SK-N-SH (cell line): ENCODE measurements around the gene TMEM98.

Experiments
- CHD2 ChIP-seq: fragments of 150-350 bp; IDR thresholded peaks from 2 replicates; pipeline ENCODE4 v1.6.1; 2018; ENCODE audit warnings: low read length; ENCODE audit not compliant: partially characterized antibody
- CTCF ChIP-seq: fragments of 200-600 bp; sonication (generic); IDR thresholded peaks from 2 replicates; pipeline ENCODE4 v1.6.1; 2017; ENCODE audit warnings: antibody characterized with exemption, mild to moderate bottlenecking, moderate library complexity
- EP300 ChIP-seq, 2 experiments: IDR thresholded peaks; 2 replicates each; pipeline versions ENCODE4 v1.4.0 to v1.6.1; 2012; ENCODE audit warnings: borderline replicate concordance in 1 of 2, low read depth in 1 of 2, low read length in 1 of 2
- FOXM1 ChIP-seq: IDR thresholded peaks from 2 replicates; pipeline ENCODE4 v1.4.0; 2012; ENCODE audit warnings: low read depth, mild to moderate bottlenecking
- IRF3 ChIP-seq: fragments of 150-350 bp; IDR thresholded peaks from 2 replicates; pipeline ENCODE4 v1.6.1; 2016; ENCODE audit warnings: mild to moderate bottlenecking, low read depth, low read length
- NRF1 ChIP-seq: IDR thresholded peaks from 2 replicates; pipeline ENCODE4 v1.6.1; 2012; ENCODE audit warnings: low read depth, mild to moderate bottlenecking, low read length
- RFX5 ChIP-seq: IDR thresholded peaks from 2 replicates; pipeline ENCODE4 v1.6.1; 2012; ENCODE audit warnings: mild to moderate bottlenecking, improper control_type of control experiment, low read length
- TF ChIP-seq, protein P1 (sequence below): IDR thresholded peaks from 2 replicates; pipeline ENCODE4 v1.4.0; 2012; ENCODE audit warnings: low read depth, borderline replicate concordance
- TF ChIP-seq, protein P2 (sequence below): IDR thresholded peaks from 2 replicates; pipeline ENCODE4 v1.4.0; 2012; ENCODE audit warnings: low read depth
- TF ChIP-seq, protein P3 (sequence below): IDR thresholded peaks from 2 replicates; pipeline ENCODE4 v1.6.1; 2012; ENCODE audit warnings: mild to moderate bottlenecking, low read depth, low read length, moderate library complexity

DNA sequence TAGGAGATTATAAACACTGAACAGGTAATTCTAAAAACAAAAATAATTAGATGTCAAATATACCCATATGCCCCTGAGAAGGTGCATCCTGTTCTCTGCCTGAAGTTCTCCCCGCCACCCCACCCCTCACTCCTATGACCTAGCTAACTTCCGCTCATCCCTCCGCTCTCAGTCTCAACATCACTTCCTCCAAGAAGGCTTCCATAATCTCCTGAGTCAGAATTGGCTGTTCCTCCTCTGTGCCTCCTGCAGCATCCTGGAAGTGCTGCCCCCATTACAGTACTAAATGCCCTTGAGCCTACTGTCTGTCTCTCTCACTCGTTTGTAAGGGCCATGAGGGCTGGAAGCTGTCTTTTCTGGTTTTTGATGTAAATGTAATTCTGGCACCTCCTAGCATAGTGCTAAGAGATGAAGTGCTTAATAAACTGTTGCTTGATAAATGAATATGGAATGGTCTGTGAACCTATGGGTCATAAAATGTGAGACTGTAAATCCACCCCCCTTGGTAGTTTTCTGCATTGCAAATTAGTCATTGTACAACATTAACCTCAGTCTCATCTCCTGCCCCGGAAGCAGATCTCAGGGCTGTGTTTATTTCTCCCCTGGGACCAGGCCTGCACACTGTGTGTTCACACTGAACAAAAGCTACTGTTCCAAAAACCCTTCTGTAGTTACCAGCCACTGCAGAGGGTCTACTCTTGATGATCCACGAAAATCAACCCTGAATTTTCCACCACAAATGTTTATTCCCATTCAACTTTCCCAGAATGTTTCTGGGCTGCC is 47.1 kb upstream of the TMEM98 start:
- TF ChIP-seq, protein P1, sequence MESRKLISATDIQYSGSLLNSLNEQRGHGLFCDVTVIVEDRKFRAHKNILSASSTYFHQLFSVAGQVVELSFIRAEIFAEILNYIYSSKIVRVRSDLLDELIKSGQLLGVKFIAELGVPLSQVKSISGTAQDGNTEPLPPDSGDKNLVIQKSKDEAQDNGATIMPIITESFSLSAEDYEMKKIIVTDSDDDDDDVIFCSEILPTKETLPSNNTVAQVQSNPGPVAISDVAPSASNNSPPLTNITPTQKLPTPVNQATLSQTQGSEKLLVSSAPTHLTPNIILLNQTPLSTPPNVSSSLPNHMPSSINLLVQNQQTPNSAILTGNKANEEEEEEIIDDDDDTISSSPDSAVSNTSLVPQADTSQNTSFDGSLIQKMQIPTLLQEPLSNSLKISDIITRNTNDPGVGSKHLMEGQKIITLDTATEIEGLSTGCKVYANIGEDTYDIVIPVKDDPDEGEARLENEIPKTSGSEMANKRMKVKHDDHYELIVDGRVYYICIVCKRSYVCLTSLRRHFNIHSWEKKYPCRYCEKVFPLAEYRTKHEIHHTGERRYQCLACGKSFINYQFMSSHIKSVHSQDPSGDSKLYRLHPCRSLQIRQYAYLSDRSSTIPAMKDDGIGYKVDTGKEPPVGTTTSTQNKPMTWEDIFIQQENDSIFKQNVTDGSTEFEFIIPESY = no peak
- TF ChIP-seq CTCF = no peak
- TF ChIP-seq FOXM1 = no peak
- TF ChIP-seq, protein P2, sequence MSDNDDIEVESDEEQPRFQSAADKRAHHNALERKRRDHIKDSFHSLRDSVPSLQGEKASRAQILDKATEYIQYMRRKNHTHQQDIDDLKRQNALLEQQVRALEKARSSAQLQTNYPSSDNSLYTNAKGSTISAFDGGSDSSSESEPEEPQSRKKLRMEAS = no peak
- no peak for TF ChIP-seq IRF3
- no peak for TF ChIP-seq CHD2
- TF ChIP-seq RFX5 = no peak
- TF ChIP-seq, protein P3, sequence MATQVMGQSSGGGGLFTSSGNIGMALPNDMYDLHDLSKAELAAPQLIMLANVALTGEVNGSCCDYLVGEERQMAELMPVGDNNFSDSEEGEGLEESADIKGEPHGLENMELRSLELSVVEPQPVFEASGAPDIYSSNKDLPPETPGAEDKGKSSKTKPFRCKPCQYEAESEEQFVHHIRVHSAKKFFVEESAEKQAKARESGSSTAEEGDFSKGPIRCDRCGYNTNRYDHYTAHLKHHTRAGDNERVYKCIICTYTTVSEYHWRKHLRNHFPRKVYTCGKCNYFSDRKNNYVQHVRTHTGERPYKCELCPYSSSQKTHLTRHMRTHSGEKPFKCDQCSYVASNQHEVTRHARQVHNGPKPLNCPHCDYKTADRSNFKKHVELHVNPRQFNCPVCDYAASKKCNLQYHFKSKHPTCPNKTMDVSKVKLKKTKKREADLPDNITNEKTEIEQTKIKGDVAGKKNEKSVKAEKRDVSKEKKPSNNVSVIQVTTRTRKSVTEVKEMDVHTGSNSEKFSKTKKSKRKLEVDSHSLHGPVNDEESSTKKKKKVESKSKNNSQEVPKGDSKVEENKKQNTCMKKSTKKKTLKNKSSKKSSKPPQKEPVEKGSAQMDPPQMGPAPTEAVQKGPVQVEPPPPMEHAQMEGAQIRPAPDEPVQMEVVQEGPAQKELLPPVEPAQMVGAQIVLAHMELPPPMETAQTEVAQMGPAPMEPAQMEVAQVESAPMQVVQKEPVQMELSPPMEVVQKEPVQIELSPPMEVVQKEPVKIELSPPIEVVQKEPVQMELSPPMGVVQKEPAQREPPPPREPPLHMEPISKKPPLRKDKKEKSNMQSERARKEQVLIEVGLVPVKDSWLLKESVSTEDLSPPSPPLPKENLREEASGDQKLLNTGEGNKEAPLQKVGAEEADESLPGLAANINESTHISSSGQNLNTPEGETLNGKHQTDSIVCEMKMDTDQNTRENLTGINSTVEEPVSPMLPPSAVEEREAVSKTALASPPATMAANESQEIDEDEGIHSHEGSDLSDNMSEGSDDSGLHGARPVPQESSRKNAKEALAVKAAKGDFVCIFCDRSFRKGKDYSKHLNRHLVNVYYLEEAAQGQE = no peak
- TF ChIP-seq EP300 (IDR thresholded peaks at IDR 0.05; ENCODE audit: borderline replicate concordance in 1 of 2, low read depth in 1 of 2, low read length in 1 of 2) = no peak
- TF ChIP-seq NRF1 = no peak
